GM19193 (cell line): ENCODE results near the gene ZMIZ2.

Experiments
- POLR2A ChIP-seq: IDR thresholded peaks from 4 replicates; pipeline ENCODE4 v1.6.1; 2011; ENCODE audit not compliant: insufficient read depth, insufficient read length; ENCODE audit errors: extremely low read depth

The ZMIZ2 gene

GRCh38 chr7:44748045-44748947, at the start of gene ZMIZ2:
Gene ZMIZ2 (plus strand): TSS chr7:44748847. CDS start chr7:44756250, 7,403 bp downstream.
- TF ChIP-seq POLR2A, result peak; percentile 65

- TF ChIP-seq POLR2A, result no peak
Observed at GRCh38 chr7:44700322-44700721, 48.3 kb upstream of the ZMIZ2 start.

- TF ChIP-seq POLR2A, result no peak
Observed at GRCh38 chr7:44703921-44704320, 44.7 kb upstream of the ZMIZ2 start.

- no peak for TF ChIP-seq POLR2A
Observed at GRCh38 chr7:44705434-44705833, 43.2 kb upstream of the ZMIZ2 start.

- no peak for TF ChIP-seq POLR2A
Observed at GRCh38 chr7:44706788-44707557, 41.7 kb upstream of the ZMIZ2 start.

GRCh38 chr7:44707558-44708230, 41.0 kb upstream of the ZMIZ2 start:
- TF ChIP-seq POLR2A, result no peak

- no peak for TF ChIP-seq POLR2A
Observed at GRCh38 chr7:44709011-44709915, 39.4 kb upstream of the ZMIZ2 start.

- no peak for TF ChIP-seq POLR2A
Observed at GRCh38 chr7:44709945-44710596, 38.6 kb upstream of the ZMIZ2 start.

- no peak for TF ChIP-seq POLR2A
Observed at GRCh38 chr7:44711528-44711927, 37.1 kb upstream of the ZMIZ2 start.

GRCh38 chr7:44712012-44712411, 36.6 kb upstream of the ZMIZ2 start:
- no peak for TF ChIP-seq POLR2A

GRCh38 chr7:44713141-44713540, 35.5 kb upstream of the ZMIZ2 start:
- TF ChIP-seq POLR2A, result no peak

- TF ChIP-seq POLR2A, result no peak
Observed at GRCh38 chr7:44713680-44714335, 34.8 kb upstream of the ZMIZ2 start.

GRCh38 chr7:44716205-44716604, 32.4 kb upstream of the ZMIZ2 start:
- TF ChIP-seq POLR2A, result no peak

GRCh38 chr7:44720301-44720700, 28.3 kb upstream of the ZMIZ2 start:
- TF ChIP-seq POLR2A, result no peak

- no peak for TF ChIP-seq POLR2A
Observed at GRCh38 chr7:44724276-44724675, 24.4 kb upstream of the ZMIZ2 start.
